ENCODE data around the gene NACC2. TPM values are rescaled to one million over a fixed set of nuclear protein-coding genes. Genes with fewer than 3 reads are reported as not detected.

NACC2 gene
- polyA plus RNA-seq, 1 donor = 16.0 TPM

GRCh38 chr9:136010176-136010575 lies 84.9 kb downstream of the NACC2 start:
- no peak for DNase-seq

GRCh38 chr9:136009516-136009915 lies 85.6 kb downstream of the NACC2 start:
- DNase-seq = no peak

- DNase-seq = no peak
These were observed 86.4 kb downstream of the NACC2 start for GRCh38 chr9:136008693-136008997.

- DNase-seq = no peak
These were observed 87.0 kb downstream of the NACC2 start for GRCh38 chr9:136007934-136008692.

GRCh38 chr9:136007276-136007933 lies 87.7 kb downstream of the NACC2 start:
- DNase-seq = no peak

GRCh38 chr9:136006169-136006568 lies 88.9 kb downstream of the NACC2 start:
- no peak for DNase-seq

- DNase-seq = no peak
These were observed 90.4 kb downstream of the NACC2 start for GRCh38 chr9:136004712-136005111.

GRCh38 chr9:136004219-136004618 lies 90.9 kb downstream of the NACC2 start:
- DNase-seq = no peak

GRCh38 chr9:136003411-136004218 lies 91.5 kb downstream of the NACC2 start:
- no peak for DNase-seq

- DNase-seq = no peak
These were observed 92.2 kb downstream of the NACC2 start for GRCh38 chr9:136002881-136003280.

GRCh38 chr9:136002215-136002614 lies 92.9 kb downstream of the NACC2 start:
- DNase-seq = no peak

GRCh38 chr9:136001231-136001630 lies 93.9 kb downstream of the NACC2 start:
- no peak for DNase-seq

GRCh38 chr9:135998410-135999071 lies 96.5 kb downstream of the NACC2 start:
- no peak for DNase-seq

- DNase-seq = no peak
These were observed 97.1 kb downstream of the NACC2 start for GRCh38 chr9:135998016-135998380.

- no peak for DNase-seq
These were observed 97.7 kb downstream of the NACC2 start for GRCh38 chr9:135997090-135998015.

GRCh38 chr9:135995816-135996215 lies 99.3 kb downstream of the NACC2 start:
- no peak for DNase-seq

GRCh38 chr9:135994501-135995192 lies 100.4 kb downstream of the NACC2 start:
- no peak for DNase-seq

- no peak for DNase-seq
These were observed 101.2 kb downstream of the NACC2 start for GRCh38 chr9:135993765-135994500.

GRCh38 chr9:135993409-135993742 lies 101.7 kb downstream of the NACC2 start:
- DNase-seq = no peak
